HAP-1 (cell line): ENCODE results near the gene RIPK4.

Source experiments
- DNase-seq, 2 experiments: peaks; one replicate each; pipeline ENCODE4 v3.0.0-alpha.2; 2016 to 2020; ENCODE audit warnings: low spot score in 2 of 2
- H3K27me3 ChIP-seq: fragments of 250-450 bp; sonication (Bioruptor Pico); 2 replicates; pipeline ENCODE4 v1.5.1; 2020; ENCODE audit warnings: low read depth, mild to moderate bottlenecking, moderate library complexity
- H3K36me3 ChIP-seq: fragments of 250-450 bp; sonication (Bioruptor Pico); replicated peaks from 2 replicates; pipeline ENCODE4 v1.5.1; 2020; ENCODE audit warnings: mild to moderate bottlenecking
- H3K4me1 ChIP-seq: fragments of 250-450 bp; sonication (Bioruptor Pico); 2 replicates; pipeline ENCODE4 v1.5.1; 2020; ENCODE audit warnings: mild to moderate bottlenecking
- H3K4me3 ChIP-seq: fragments of 250-450 bp; sonication (Bioruptor Pico); 2 replicates; pipeline ENCODE4 v1.5.1; 2020; ENCODE audit warnings: mild to moderate bottlenecking, moderate library complexity
- H3K9me3 ChIP-seq: fragments of 250-450 bp; sonication (Bioruptor Pico); 2 replicates; pipeline ENCODE4 v1.5.1; 2020; ENCODE audit warnings: mild to moderate bottlenecking, moderate library complexity
- in situ Hi-C: fragments of 300-500 bp; cut with MboI; formaldehyde crosslinking; loops from 3 replicates; pipeline ENCODE4 v1.14.3; 2020; ENCODE audit warnings: low sequenced_read_pairs, inconsistent platforms, mixed read lengths

RIPK4 gene

GRCh38 chr21:41769933-41770332 is 3.1 kb upstream of the RIPK4 start:
- Histone ChIP-seq H3K4me3 (no peak overlapping the region), H3K27me3 (peaks cover 40% of the 10 kb centered on the region), H3K9me3 (no peaks in the 10 kb centered on the region), H3K4me1 (no peaks in the 10 kb centered on the region), H3K36me3 (no peaks in the 10 kb centered on the region)
- no peak for DNase-seq
- in situ Hi-C loops: no loop called here

DNA sequence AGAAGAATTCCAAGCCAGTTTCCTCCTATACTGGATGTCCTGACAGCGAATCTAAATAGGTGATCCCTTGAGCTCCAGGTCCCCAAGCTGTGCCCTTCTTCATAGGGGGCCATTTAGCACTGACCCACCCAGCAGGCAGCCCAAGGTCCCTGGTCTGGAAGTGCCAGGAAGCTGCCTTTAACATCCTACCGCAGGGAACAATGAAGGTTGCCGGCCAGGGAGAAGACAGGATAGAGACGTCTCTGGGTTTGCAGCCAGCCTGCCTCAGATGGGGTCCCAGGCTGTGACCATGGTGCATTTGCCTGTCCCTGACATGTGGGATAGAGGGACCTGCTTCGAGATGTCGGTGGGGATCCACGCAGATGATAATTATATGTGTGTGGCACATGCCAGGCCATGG is 2.7 kb upstream of the RIPK4 start:
- H3K27me3 ChIP-seq: peaks cover 38% of the 10 kb centered on the region
- no peak for DNase-seq
- no peaks in the 10 kb centered on the region for H3K36me3 ChIP-seq
- H3K4me1 ChIP-seq: no peaks in the 10 kb centered on the region
- H3K9me3 ChIP-seq: no peaks in the 10 kb centered on the region
- H3K4me3 ChIP-seq: no peak overlapping the region
- in situ Hi-C loops: no loop called here

DNA sequence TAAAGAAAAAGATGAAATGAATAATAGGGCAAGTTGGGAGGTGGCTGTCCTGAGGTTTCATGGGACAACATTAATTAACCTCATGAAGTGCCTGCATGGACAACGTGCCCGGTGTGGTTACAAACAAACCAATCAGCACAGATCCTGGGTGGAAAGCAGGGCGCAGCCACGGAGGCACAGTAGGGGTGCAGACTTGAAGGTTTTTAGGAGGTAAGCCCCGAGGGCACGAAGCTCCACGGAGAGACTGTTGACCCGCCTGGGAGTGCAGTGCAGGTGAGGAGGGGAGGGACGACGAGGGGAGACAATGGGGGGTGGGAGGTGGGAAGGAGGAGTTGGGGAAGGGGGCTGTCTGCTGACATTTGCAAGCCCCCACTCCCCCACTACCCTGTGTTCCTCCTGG is 2.3 kb upstream of the RIPK4 start:
- Histone ChIP-seq H3K9me3 (no peaks in the 10 kb centered on the region), H3K4me1 (no peaks in the 10 kb centered on the region), H3K4me3 (no peak overlapping the region), H3K27me3 (peaks cover 34% of the 10 kb centered on the region), H3K36me3 (no peaks in the 10 kb centered on the region)
- in situ Hi-C loops: no loop called here
- no peak for DNase-seq

GRCh38 chr21:41768437-41769042 is 1.7 kb upstream of the RIPK4 start:
- Histone ChIP-seq H3K4me3 (no peak overlapping the region), H3K36me3 (no peaks in the 10 kb centered on the region), H3K9me3 (no peaks in the 10 kb centered on the region), H3K4me1 (no peaks in the 10 kb centered on the region), H3K27me3 (peaks cover 30% of the 10 kb centered on the region)
- in situ Hi-C loops: no loop called here
- no peak for DNase-seq

GRCh38 chr21:41767606-41768436 is 969 bp upstream of the RIPK4 start:
- H3K27me3 ChIP-seq: peaks cover 23% of the 10 kb centered on the region
- H3K9me3 ChIP-seq: no peaks in the 10 kb centered on the region
- H3K4me1 ChIP-seq: no peaks in the 10 kb centered on the region
- in situ Hi-C loops: no loop called here
- no peaks in the 10 kb centered on the region for H3K36me3 ChIP-seq
- no peak overlapping the region for H3K4me3 ChIP-seq
- DNase-seq: no peak

- peaks cover 9% of the 10 kb centered on the region for H3K4me1 ChIP-seq
- no peak for DNase-seq
- no peaks in the 10 kb centered on the region for H3K9me3 ChIP-seq
- peak overlapping the region; percentile 6; the same call in 1 of the 2 replicates for H3K4me3 ChIP-seq
- H3K36me3 ChIP-seq: no peaks in the 10 kb centered on the region
- H3K27me3 ChIP-seq: peaks cover 19% of the 10 kb centered on the region
- in situ Hi-C loops: no loop called here
These were observed 624 bp downstream of the RIPK4 start for GRCh38 chr21:41765973-41766882.

GRCh38 chr21:41765420-41765821 is 1.4 kb downstream of the RIPK4 start:
- no peaks in the 10 kb centered on the region for H3K36me3 ChIP-seq
- H3K9me3 ChIP-seq: no peaks in the 10 kb centered on the region
- in situ Hi-C loops: no loop called here
- DNase-seq: no peak
- no peak overlapping the region for H3K4me3 ChIP-seq
- peaks cover 9% of the 10 kb centered on the region for H3K4me1 ChIP-seq
- peaks cover 19% of the 10 kb centered on the region for H3K27me3 ChIP-seq

GRCh38 chr21:41764558-41765419 is 2.1 kb downstream of the RIPK4 start:
- in situ Hi-C loops: no loop called here
- no peaks in the 10 kb centered on the region for H3K9me3 ChIP-seq
- no peak for DNase-seq
- peaks cover 19% of the 10 kb centered on the region for H3K27me3 ChIP-seq
- no peak overlapping the region for H3K4me3 ChIP-seq
- H3K4me1 ChIP-seq: peaks cover 9% of the 10 kb centered on the region
- H3K36me3 ChIP-seq: no peaks in the 10 kb centered on the region

GRCh38 chr21:41763996-41764395 is 2.9 kb downstream of the RIPK4 start:
- no peak for DNase-seq
- peaks cover 9% of the 10 kb centered on the region for H3K4me1 ChIP-seq
- in situ Hi-C loops: no loop called here
- H3K27me3 ChIP-seq: peaks cover 18% of the 10 kb centered on the region
- H3K4me3 ChIP-seq: no peak overlapping the region
- H3K9me3 ChIP-seq: no peaks in the 10 kb centered on the region
- no peaks in the 10 kb centered on the region for H3K36me3 ChIP-seq

- no peak overlapping the region for H3K4me3 ChIP-seq
- H3K27me3 ChIP-seq: peaks cover 13% of the 10 kb centered on the region
- no peaks in the 10 kb centered on the region for H3K36me3 ChIP-seq
- peaks cover 9% of the 10 kb centered on the region for H3K4me1 ChIP-seq
- H3K9me3 ChIP-seq: no peaks in the 10 kb centered on the region
- no peak for DNase-seq
- in situ Hi-C loops: no loop called here
These were observed 3.4 kb downstream of the RIPK4 start for GRCh38 chr21:41763398-41763931.

DNA sequence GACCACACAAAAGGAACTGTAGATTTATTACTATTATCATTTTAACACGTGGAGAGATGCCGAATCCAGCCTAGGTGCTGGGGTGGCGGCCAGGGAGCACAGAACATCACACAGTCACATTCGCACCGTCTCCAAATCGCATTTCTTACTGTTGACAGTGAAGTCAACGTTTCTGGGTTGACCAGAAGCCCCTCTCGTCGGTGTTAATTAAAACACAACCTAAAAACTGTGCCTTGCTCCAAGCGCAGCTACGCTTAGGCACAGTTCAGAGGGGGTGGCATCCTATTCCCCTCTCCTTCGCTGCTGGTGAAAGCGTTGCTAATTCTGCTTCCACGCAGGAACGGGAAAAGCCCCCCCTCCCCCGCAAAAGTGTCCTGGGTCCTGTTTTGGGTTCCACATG is 4.1 kb downstream of the RIPK4 start:
- DNase-seq: no peak
- in situ Hi-C loops: no loop called here
- H3K4me3 ChIP-seq: no peak overlapping the region
- no peaks in the 10 kb centered on the region for H3K36me3 ChIP-seq
- peaks cover 9% of the 10 kb centered on the region for H3K4me1 ChIP-seq
- peaks cover 5% of the 10 kb centered on the region for H3K27me3 ChIP-seq
- H3K9me3 ChIP-seq: no peaks in the 10 kb centered on the region

GRCh38 chr21:41761934-41762635 is 4.8 kb downstream of the RIPK4 start:
- Histone ChIP-seq H3K36me3 (no peaks in the 10 kb centered on the region), H3K9me3 (no peaks in the 10 kb centered on the region), H3K4me1 (peaks cover 9% of the 10 kb centered on the region), H3K4me3 (no peak overlapping the region), H3K27me3 (no peaks in the 10 kb centered on the region)
- peak in 1 of 2 experiments; percentile 59 for DNase-seq
- in situ Hi-C loops: no loop called here
